ENCODE data around the gene ZNF587B.

- TF ChIP-seq EGR1 (IDR thresholded peaks at IDR 0.05) (no peak), CREB1 (IDR thresholded peaks at IDR 0.05; ENCODE audit: low read depth) (no peak), TCF12 (IDR thresholded peaks at IDR 0.05; ENCODE audit: low read depth) (no peak), ZBTB7A (IDR thresholded peaks at IDR 0.05; ENCODE audit: low read depth) (no peak), EP300 (IDR thresholded peaks at IDR 0.05; ENCODE audit: borderline replicate concordance) (no peak), RAD21 (IDR thresholded peaks at IDR 0.05; ENCODE audit: low read depth) (no peak), YY1 (IDR thresholded peaks at IDR 0.05; ENCODE audit: low read depth) (no peak), NFIC (IDR thresholded peaks at IDR 0.05) (no peak), FOXM1 (IDR thresholded peaks at IDR 0.05; ENCODE audit: borderline replicate concordance, low read depth) (no peak), REST (IDR thresholded peaks at IDR 0.05; ENCODE audit: low read depth) (no peak), MAX (IDR thresholded peaks at IDR 0.05) (no peak), CEBPB (IDR thresholded peaks at IDR 0.05) (no peak), TEAD4 (IDR thresholded peaks at IDR 0.05) (no peak)
Measured at GRCh38 chr19:57820599-57820998, 9.5 kb upstream of the ZNF587B start.
